ENCODE measurements around the gene SLC37A1.

GRCh38 chr21:42545745-42546144, 32.1 kb downstream of the SLC37A1 start:
- TF ChIP-seq CTCF (IDR thresholded peaks at IDR 0.05) (no peak), POLR2A (IDR thresholded peaks at IDR 0.05) (no peak), POLR2AphosphoS5 (IDR thresholded peaks at IDR 0.05) (no peak)

All from sigmoid colon (tissue), 4 donors.